Activated T-cell treated with anti-CD3 and anti-CD28 coated beads for 4 hours (primary cell): ENCODE measurements around the gene RARS2.
A peak's percentile ranks its signal among the peaks of the same experiment; 100 is the strongest.
"Not testable (repeated sequence)": the region's sequence is repeated elsewhere in the genome, so short reads cannot be mapped to it uniquely, and the experiment has no call there.

Experiments
- DNase-seq: peaks from one replicate; pipeline ENCODE4 v3.0.0-alpha.2; 2020

RARS2 gene

DNA sequence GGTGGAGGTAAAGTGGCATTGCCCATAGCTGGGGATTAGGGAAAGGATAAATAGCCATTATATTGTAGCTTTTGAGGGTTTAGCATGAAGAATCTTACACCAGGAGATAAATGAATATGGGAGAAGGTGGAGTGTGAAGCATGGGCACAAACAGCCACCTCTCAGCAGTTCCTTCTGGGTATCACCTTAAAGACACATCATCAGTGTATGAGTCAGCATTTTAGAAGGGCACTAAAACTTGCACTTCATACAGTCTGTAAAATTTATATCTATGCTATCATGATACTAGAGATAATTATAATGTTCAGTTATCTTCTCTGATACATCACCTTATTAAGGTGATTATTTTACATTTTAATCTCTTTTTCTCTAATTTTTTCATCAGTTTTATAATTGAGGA is 91.7 kb downstream of the RARS2 start:
- DNase-seq = no peak

DNA sequence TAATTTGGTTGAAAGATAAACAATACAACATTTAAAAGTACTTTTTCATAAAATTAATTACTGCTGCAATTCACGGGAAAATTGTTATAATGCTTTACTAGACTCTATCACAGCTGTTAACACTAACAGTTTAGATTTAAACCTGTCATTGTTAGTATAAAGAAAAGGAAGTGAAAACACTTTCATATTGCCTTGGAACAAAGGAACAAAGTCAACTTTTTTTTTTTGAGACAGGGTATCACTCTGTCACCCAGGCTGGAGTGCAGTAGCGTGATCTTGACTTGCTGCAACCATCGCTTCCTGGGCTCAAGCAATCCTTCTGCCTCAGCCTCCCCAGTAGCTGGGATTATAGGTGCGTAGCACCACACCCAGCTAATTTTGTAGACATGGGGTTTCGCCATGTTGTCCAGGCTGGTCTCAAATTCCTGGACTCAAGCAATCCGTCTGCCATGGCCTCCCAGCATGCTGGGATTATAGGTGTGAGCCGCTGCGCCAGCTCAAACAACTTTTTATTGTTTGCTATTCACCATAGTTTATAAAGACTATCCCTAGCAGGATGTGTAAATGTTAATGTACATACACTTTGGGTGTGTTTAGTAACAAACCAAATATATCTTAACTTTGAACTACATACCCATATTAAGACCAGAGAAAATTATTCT is 94.9 kb downstream of the RARS2 start:
- no peak for DNase-seq

DNA sequence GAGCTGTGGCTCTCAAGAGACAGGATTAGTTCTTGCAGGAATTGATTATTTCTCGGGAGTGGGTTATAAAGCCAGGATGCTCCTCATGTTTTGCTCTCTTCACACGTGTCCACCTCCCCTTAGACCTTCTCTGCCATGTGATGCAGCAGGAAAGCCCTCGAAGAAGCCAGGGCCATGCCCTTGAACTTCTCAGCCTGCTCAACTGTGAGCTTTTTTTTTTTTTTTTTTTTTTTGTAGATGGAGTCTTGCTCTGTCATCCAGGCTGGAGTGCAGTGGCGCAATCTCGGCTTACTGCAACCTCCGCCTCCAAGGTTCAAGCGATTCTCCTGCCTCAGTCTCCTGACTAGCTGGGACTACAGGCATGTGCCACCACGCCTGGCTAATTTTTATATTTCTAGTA is 100.5 kb downstream of the RARS2 start:
- not testable (repeated sequence) for DNase-seq

DNA sequence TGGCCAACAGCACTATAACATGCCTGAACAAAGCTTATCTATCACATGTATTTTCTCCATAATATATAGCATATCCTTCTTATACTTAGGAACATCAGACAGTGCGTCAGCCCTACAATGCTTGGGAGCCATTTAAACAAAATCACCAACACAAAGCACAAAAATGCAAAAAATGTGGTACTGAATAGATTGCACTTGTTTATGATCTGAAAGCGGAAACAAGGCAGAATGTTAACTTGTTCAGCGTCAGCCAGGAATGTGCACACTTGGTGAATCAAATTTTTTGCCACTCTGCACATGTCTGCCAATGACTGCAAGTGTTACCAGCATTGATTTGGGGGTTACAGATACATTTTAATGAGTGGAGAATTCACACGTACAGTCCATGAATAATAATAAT is 102.2 kb downstream of the RARS2 start:
- DNase-seq = no peak

DNA sequence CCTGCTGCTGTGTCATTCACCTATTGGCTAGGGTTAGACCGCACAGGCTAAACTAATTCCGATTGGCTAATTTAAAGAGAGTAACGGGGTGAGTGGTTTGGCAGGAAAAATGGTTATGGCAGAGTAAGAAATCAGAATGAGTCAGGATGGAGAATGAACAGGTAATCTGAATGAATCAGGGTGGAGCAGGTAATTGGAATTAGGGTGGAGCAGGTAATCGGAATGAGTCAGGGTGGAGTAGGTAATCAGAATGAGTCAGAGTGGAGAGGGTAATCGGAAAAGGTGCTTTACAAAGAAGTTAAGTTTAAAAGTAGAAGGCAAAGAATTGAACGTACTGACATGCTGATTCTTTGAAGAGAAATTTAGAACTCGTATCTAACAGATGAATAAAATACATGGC is 105.3 kb downstream of the RARS2 start:
- no peak for DNase-seq

DNA sequence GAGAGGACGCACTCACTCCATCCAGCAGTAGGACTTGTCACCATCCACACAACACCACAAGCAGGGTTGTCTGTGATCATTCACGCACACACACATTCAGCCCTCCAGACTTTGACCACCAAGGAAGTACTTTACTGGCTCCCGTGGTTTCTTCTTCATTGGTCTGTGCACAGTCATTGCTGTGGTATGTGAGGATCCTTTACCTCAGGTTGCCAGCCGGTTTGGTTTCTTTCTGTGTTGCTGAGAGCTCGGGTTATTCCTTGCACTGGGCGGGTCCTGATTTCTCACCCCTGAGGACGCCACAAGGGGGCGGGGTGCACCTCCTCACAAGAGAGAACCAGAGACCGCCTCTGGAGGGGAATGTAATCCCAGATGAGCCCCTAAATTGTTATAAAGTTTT is 105.9 kb downstream of the RARS2 start:
- DNase-seq = no peak

DNA sequence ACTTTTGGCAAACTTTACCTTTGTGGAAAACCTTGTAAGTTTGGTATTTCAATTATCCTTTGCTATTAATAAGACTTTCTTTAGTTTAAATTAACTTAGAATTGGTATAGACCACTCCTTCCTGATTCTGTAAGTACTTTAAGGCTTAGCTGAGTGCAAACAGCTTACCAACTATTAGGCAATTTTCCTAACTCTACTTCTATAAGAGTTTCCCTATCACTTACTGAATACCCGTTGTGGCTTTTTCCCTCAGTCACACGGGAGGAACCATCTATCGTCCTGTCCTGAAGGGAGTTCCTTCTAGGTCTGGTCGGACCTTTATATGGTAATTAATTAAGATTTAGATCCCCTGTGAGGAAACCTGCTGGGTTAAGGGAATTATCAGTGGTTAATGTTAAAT is 107.4 kb downstream of the RARS2 start:
- DNase-seq = no peak

DNA sequence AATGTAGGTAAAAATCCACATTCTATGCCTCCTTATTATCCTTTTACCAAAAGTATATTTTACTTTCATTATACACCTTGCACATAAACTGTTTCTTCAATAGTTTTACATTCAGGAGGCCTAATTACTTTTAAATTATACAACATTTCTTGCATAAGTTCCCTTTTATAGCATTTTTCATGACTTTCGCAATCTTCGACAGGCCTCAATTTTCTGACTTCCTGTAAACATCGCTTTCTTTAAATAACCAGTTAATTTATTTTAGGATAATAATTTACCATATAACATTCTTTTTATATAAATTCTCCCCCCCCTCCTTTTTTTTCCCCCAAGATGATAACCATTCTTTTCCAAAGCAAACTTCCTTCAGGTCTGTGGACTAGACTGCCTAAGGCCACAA is 107.9 kb downstream of the RARS2 start:
- DNase-seq = no peak

DNA sequence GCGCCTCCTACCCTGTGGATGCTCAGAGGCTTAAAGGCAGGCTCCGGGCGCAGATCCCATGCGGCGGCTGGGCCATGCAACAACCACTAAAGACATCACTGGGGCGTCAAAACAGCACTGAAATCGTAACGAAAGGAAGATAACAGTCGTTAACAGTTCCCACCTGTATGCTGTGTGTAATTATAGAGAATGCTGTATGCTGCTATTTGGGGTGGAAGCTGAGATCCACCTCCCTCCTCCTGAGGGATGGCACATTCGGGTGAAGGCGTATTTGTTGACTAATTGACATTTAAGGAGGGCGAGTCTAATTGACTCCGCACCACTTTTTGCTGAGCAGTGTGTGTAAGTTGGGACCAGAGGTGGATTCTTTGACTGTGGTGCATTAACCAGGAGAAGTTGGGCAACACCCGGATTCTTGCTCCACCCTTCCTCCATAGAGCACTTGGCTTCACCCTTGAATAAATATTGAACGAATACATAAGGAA is 116.3 kb downstream of the RARS2 start:
- DNase-seq = no peak

DNA sequence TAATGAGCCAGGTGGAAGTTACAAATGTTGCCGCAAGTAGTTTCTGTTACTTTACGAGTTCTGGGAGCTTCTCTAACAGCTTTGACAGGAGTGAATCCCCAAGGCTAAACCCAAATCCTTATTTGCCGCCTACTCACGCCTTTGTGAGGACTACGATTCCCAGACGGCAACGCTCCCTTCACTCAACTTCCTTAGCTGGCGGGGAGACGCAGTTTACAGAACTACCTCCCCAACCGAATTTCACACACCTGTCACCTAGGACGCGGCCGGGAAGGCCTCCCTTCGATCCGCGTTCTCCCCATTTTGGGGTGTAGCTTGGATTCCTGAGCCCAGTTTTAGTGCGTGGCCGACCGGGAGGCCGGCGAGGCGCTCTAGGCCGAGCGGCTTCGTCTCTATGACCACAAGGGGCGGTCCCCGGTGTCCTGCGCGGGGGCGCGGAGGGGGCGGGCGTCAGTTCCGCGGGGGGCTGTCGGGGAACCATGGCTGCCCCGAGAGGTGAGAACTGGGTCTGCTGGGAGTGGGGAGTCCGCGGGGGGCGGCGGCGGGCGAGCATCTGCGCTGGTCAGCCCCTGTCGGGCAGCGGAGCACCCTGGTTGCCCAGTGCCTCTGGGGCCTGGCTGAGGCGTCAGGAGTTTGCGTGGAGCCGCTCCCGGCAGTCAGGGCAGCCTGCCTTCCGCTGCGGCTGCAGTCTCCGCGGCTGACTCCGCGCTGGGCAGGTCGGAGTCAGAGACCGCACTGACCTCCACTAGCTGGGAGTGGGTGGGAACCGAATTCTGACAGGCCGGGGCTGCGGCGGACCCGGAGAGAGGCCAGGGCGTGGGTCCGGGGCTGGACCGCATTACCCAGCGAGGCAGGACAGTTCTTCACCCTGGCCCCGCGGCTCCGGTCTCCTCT is 117.0 kb downstream of the RARS2 start, which contains the start of gene SLC35A1:
TSS of gene SLC35A1 (plus strand) at position 450 of the 894 bp plus-strand sequence. CDS start at position 480, 30 bp downstream.
- peak; percentile 84 for DNase-seq

DNA sequence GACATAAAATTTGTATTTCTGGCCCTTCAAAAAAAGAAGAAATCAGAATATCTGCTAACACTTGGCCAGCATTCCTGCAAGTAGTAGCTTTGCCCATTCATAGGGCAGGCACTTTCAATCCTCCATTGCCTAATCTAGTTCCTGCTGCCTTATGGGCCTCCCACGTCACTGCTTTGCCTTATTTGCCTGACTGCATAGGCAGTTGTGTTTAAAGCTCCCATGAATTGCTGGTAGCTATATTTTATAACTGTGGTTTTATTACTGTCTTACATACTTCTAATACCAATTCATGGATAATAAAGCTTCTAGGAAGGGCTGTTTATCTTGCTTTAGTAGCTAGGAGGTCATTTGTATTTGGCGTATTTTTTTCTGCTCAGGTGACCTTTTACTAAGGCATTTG is 124.7 kb downstream of the RARS2 start:
- no peak for DNase-seq
